SK-N-SH (cell line): ENCODE data around the gene NUP50.

Experiments
- CHD2 ChIP-seq: fragments of 150-350 bp; IDR thresholded peaks from 2 replicates; pipeline ENCODE4 v1.6.1; 2018; ENCODE audit warnings: low read length; ENCODE audit not compliant: partially characterized antibody
- CTCF ChIP-seq: fragments of 200-600 bp; sonication (generic); IDR thresholded peaks from 2 replicates; pipeline ENCODE4 v1.6.1; 2017; ENCODE audit warnings: antibody characterized with exemption, mild to moderate bottlenecking, moderate library complexity
- FOXJ3 ChIP-seq: sonication (generic); formaldehyde crosslinking; IDR thresholded peaks from 2 replicates; pipeline ENCODE4 v1.5.1; 2020; ENCODE audit warnings: mild to moderate bottlenecking, missing genetic modification reagents
- FOXM1 ChIP-seq: IDR thresholded peaks from 2 replicates; pipeline ENCODE4 v1.4.0; 2012; ENCODE audit warnings: low read depth, mild to moderate bottlenecking
- GABPA ChIP-seq: IDR thresholded peaks from 2 replicates; pipeline ENCODE4 v1.4.0; 2012; ENCODE audit warnings: low read depth, mild to moderate bottlenecking
- MEF2A ChIP-seq: IDR thresholded peaks from 2 replicates; pipeline ENCODE4 v1.4.0; 2012; ENCODE audit warnings: low read depth, borderline replicate concordance
- MXI1 ChIP-seq: IDR thresholded peaks from 2 replicates; pipeline ENCODE4 v1.6.1; 2012; ENCODE audit warnings: mild to moderate bottlenecking, low read depth, low read length, improper control_type of control experiment
- NRF1 ChIP-seq: IDR thresholded peaks from 2 replicates; pipeline ENCODE4 v1.6.1; 2012; ENCODE audit warnings: low read depth, mild to moderate bottlenecking, low read length
- POLR2AphosphoS5 ChIP-seq: IDR thresholded peaks from 2 replicates; pipeline ENCODE4 v1.6.1; 2012; ENCODE audit warnings: low read depth, low read length
- RCOR1 ChIP-seq: fragments of 150-350 bp; IDR thresholded peaks from 2 replicates; pipeline ENCODE4 v1.6.1; 2017; ENCODE audit warnings: antibody characterized with exemption, low read length
- RFX5 ChIP-seq: IDR thresholded peaks from 2 replicates; pipeline ENCODE4 v1.6.1; 2012; ENCODE audit warnings: mild to moderate bottlenecking, improper control_type of control experiment, low read length
- YY1 ChIP-seq: IDR thresholded peaks from 2 replicates; pipeline ENCODE4 v1.4.0; 2012; ENCODE audit warnings: low read depth, mild to moderate bottlenecking

- TF ChIP-seq RCOR1 (no peak), MXI1 (no peak), FOXM1 (no peak), RFX5 (no peak), MEF2A (no peak), CTCF (no peak), NRF1 (no peak), POLR2AphosphoS5 (no peak), FOXJ3 (CRISPR knock-in tag) (no peak), CHD2 (no peak), GABPA (no peak), YY1 (no peak)
These were observed 39.4 kb upstream of the NUP50 start for GRCh38 chr22:45124176-45124847.
